HG03432 (cell line): ENCODE results near the gene HCRT.
"Not testable (repeated sequence)": the region's sequence is repeated elsewhere in the genome, so short reads cannot be mapped to it uniquely, and the experiment has no call there.

Experiments
- ATAC-seq: cut with Tn5 transposase; IDR thresholded peaks from one replicate; pipeline ENCODE4 v1.9.1; 2021; ENCODE audit warnings: mild to moderate bottlenecking, moderate library complexity; ENCODE audit not compliant: unreplicated experiment

The HCRT gene, protein sequence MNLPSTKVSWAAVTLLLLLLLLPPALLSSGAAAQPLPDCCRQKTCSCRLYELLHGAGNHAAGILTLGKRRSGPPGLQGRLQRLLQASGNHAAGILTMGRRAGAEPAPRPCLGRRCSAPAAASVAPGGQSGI

DNA sequence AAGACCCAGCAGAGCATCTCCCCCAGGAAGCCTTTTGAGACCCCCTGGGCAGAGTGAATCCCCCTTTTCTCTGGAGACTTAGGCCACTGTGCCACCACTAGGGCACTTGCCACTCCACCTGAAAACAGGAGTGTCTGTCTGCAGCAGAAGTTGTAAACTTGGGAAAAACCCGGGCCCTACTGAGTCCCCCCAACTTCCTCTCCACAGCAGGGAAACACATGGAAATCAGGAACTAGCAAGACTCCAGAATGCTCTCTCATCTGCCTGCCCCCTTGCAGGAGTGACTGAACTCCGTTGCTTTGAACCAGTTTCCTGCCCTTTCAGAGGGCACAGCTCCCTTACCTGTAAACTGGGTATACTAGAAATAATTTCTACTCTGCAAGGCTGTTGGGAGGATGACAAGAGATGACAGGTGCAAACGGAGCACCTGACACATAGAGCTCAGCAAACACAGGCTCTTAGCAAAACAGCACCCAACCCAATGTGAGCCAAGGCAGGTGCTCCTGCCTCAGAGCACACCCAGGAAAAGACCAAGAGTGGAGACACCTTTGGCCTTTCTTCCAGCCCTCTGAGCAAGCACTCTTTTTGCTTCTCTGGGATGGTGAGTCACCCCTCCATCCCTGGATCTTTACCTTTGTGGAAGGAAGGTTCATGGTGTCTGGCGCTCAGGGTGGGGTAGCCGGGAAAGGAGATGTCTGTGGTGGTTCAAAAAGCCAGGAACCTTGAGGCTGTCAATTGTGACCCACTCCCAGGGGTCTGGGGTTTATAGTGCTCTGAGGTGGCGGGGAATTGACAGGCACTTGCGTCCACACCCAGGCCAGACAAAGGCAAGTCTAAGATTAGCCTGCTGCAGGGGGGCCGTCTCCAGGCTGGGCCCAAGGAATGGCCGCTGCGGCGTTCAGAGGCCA, at the start of gene HCRT:
HCRT (minus strand) TSS at position 740 of the 908 bp plus-strand sequence; CDS start at position 653, 87 bp downstream.
- ATAC-seq: no peak

DNA sequence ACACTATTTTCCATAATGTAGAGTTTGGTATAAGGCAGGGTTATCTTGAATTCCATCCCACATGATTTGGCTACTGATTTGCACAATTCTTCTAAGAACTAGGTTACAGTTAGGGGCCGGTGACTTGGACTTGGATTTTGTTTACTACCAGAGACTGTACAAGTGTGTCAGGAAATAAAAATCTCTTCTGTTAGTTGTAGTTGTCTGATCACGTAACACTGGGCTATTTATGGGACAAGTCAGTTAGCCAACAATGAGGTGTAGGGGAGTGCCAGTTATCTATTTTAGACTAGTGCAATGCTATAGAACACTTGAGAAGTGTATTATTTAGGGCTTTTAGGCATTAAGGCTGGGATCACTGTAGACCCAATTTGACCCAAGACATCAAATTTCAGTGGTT, 48.7 kb upstream of the HCRT start:
- ATAC-seq: no peak

DNA sequence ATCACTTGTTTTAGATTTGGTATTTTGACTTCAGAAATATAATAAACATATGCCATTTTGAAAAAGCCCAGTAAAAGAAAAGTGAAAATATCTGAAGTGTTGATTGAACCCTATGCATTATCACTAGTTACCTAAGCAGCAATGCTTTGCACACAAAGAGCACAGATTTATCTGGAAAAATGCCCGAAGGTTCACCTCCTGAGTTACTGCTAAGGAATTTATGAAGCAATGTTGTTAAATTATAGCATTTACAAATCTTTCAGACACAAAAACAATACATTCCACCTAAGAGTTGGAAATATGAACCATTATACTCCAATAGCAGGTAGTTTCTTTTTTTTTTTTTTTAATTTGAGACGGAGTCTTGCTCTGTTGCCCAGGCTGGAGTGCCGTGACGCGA, 47.9 kb upstream of the HCRT start:
- ATAC-seq: no peak

GRCh38 chr17:42230225-42230624, 45.0 kb upstream of the HCRT start:
- no peak for ATAC-seq

DNA sequence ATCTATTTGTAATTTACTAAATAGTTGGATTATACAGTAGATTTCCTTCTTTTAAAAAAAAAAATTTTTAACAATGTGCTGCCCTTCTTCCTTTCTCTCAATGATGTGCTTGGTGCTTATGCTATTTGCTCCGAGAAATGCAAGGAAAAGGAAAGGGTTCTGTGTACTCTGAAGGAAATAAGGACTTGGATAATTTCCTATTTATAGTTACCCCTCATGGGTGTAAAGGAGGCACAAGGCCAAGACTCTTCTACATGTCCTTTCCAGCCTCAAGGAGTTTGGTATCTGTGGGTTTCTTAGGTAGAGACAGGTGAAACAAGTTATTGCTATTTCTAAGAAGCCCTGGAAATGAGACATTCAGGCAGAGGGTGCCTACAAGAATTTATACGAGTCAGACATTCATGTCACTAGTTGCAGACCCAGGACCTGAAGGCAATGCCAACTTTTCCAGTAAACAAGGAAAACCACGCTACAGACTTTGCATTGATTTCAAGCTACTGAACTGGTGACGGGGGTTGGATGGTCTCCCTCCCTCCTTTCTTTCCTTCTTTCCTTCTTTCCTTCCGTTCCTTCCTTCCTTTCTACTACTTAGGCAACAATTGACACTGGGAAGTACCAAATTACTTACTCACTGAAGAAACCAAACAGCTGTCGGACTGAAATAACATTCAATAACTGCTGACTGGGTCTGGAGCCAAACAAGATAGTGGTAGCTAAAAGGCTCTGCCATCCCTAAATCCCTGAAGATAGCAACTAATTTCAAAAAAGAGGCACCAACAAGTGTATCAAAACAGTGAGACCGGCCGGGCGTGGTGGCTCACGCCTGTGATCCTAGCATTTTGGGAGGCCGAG, 42.8 kb upstream of the HCRT start:
- no peak for ATAC-seq

- no peak for ATAC-seq
Measured at GRCh38 chr17:42225646-42226045, 40.4 kb upstream of the HCRT start.

DNA sequence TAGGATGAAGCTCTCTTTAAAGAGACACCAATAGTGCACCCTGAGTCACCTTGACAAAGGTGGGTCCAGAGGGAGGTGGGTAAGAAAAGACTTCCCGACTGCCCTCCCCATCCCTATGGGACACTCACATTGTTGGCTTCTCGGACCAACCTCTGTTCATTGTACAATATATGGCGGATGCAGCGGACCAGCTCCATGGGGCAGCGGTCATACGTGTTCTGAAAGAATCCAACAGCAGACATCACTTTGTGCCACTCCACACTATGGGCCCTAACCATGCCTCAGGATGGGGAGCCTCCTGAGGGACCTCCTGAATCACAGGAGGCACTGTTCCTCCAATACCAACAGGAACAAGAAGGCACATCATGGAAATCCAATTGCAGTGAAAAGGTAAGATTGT, 39.4 kb upstream of the HCRT start:
- no peak for ATAC-seq

DNA sequence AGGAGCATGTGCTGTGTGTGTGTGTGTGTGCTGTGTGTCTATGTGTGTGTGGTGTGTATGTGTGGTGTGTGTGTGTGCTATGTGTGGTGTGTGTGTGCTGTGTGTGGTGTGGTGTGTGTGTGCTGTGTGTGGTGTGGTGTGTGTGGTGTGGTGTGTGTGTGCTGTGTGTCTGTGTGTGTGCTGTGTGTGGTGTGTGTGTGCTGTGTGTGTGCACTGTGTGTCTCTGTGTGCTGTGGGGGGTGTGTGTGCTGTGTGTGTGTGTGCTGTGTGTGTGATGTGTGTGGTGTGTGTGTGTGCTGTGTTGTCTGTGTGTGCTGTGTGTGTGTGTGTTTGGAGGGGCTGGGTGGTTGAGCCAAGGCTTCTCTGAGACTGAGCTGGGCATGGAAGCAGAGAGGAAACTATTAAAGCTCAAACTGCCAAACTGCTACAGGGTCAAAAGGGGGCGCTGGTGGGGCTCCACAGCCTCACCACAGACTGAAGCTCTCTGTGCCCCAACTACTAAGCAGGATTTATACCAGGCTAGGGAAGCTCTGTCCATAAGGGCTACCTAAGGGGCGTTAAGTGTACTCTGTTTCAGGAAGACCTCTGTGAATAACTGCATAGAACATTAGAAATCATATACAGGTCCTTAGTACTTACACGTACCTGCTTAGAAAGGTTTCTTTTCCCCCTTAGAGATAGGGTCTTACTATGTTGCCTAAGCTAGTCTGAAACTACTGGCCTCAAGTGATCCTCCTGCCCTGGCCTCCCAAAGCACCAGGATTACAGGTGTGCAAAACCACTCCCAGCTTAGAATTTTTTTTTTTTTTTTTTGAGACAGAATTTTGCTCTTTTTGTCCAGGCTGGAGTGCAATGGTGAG, 36.9 kb upstream of the HCRT start:
- ATAC-seq: no peak

DNA sequence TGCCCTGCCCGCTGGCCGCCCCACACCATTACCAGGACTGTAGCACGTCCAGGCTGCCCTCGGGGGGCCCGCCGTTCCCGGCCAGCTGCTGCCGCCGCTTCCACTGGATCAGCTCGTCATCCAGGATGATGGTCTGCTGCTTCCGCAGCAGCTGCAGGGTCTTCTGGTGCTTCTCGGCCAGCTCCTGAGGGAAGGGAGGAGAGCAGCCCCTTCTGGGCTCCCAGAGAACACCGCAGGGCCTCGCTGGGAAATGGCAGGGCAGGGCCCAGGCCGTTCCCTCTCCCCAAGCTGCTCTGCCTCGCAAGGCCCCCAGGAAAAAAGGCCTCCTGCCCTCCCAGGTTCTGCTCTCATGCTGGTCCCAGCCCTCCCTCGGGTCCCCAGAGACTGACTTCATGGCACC, 34.0 kb upstream of the HCRT start:
- not testable (repeated sequence) for ATAC-seq

DNA sequence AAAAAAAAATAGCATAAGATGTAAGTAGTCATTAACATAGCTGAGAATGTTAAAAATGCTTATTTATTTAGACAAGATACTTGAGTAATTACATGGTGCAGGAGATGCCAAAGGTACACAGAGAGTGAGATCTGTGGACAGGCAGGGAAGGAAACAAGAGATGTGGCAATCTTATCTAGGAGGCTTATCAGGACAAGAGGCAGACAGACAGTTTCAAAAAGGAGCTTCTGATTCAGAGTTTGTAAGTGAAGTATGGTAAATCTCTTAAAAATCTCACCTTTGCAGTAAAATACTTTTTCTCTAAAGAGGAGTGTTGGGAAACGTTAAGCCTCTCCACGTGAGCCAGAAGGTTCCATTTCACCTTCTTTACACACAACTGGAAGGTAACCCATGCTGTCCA, 28.9 kb upstream of the HCRT start:
- ATAC-seq: no peak

DNA sequence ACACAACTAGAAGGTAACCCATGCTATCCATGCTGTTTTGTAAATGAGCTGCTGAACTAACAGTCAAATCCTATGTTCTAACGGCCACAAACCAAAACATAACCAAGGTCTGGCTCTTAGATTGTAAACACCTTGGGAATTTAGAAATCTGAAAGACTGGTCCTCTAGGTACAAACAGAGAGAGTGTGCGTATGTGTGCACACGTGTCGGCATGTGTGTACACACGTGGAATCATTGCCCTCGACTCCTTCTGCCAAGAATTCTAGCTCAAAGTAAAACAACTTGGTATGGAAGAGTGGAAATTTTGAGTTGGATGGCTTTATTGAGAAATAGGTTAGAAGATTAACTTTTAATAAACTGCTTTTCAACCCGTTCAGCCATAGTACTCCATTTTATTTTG, 27.1 kb upstream of the HCRT start:
- no peak for ATAC-seq

DNA sequence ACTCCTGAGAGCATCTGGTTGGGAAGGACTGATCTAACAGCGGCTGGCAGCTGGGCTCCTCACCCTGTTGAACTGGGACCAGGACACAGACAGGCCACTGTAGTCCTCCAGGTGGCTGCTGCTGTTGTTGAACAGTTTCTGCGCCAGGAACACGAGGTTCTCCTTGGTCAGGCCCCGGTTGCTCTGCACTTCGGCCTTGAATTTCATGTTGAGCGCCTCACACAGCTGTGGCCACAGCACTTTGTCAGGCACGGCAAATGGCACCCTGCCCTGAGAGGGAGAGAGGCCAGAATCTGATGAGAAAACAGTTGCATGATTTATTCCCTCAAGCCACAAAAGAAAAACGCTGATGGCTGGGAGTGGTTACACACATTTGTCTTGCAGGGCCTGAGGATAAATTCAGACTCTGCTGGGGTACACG, 26.7 kb upstream of the HCRT start:
- not testable (repeated sequence) for ATAC-seq

GRCh38 chr17:42210046-42210445, 24.8 kb upstream of the HCRT start:
- no peak for ATAC-seq

DNA sequence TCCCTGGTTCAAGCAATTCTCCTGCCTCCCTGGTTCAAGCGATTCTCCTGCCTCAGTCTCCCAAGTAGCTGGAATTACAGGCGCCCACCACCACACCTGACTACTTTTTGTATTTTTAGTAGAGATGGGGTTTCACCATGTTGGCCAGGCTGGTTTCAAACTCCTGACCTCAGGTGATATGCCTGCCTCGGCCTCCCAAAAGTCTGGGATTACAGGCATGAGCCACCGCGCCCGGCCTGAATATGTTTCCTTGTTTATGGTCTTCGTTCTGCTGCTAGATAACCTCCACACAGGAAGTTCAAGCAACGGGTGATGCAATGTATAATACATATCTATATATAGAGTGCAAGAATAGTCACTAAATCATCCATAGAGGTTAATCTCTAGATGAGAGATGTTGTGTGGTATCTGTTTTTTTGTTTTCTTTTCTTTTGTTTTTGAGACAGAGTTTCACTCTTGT, 20.9 kb upstream of the HCRT start:
- ATAC-seq: not testable (repeated sequence)

GRCh38 chr17:42203354-42203753, 18.1 kb upstream of the HCRT start:
- no peak for ATAC-seq

DNA sequence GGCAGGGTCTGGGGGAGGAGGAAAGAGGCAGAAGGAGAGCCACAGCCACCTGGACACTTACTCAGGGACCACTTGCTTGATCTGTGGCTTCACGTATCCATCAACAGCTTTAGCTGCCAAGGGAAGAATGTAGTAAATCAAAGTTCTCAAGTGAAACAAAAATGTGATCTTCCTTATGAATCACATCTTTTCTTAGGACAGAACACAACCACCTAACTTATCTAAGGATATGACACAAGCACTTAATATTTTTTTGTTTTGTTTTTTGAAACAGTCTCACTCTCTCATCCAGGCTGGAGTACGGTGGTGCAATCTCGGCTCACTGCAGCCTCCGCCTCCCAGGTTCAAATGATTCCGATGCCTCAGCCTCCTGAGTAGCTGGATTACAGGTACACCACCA, 17.4 kb upstream of the HCRT start:
- ATAC-seq: no peak

DNA sequence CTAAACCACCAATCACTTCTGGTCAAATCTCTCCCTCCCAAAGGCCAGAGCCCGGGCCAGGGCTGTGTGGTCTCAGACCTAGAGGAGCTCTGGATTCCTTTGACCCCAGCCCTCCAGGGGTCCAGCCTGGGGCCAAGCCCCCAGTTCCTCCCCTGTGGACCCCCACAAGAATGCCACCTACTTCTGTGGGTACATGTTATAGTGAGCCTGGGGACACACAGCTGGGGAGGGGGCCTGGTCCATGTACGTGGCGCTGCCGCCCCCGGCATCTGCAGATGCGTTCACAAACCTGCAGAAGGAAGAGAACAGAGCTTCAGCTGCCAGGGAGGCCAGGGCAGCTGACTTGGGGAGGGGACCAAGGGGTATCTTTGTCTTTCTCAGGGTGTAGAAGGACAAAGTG, 16.9 kb upstream of the HCRT start:
- no peak for ATAC-seq

DNA sequence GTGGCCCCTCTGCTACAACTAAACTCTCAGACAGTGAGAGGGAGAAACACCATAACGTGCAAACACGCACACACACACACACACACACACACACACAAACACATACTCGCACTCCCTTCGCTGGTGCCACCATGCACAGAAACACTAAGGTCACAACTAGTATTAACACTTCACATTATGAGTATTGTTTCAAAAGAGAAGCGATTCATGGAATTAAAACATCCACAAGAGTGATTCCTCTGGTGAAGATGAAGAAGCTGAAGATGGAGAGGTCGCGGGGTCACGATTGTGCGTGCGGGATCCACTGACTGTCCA, 16.2 kb upstream of the HCRT start:
- ATAC-seq: no peak

DNA sequence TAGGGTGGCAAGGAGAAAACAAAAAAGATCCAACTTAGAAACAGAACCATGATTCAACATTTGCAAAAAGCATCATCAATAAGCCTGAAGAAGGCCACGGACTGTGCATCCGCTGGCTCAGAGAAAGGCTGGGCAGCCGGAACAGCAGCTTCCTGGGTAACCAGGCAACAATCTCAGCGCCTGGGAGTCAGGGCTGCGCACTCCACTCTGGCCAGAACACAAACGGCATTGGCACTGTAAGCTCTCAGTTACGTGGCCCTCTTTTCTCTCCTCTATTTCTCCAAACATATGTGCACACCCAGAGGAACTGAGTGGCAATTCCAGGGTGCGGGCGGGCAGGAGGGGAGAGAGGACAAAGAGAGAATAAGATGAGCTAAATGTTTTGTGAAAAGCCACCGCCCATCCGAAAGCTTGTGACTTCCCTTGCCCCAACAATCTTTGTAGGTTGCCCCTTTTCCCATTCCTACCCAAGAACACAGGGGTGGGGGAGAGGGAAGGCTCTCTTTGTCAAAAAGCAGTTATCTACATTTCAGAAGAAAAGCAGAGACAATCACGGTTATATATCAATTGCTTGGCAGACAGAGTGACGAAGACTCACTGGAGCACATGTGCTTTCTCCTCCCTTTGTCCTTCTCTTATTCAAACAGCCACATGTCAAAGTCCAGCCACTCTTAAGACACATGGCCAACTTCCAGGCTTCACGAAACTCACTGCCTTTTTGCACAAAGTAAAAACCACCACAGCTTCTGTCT, 15.6 kb upstream of the HCRT start:
- no peak for ATAC-seq

DNA sequence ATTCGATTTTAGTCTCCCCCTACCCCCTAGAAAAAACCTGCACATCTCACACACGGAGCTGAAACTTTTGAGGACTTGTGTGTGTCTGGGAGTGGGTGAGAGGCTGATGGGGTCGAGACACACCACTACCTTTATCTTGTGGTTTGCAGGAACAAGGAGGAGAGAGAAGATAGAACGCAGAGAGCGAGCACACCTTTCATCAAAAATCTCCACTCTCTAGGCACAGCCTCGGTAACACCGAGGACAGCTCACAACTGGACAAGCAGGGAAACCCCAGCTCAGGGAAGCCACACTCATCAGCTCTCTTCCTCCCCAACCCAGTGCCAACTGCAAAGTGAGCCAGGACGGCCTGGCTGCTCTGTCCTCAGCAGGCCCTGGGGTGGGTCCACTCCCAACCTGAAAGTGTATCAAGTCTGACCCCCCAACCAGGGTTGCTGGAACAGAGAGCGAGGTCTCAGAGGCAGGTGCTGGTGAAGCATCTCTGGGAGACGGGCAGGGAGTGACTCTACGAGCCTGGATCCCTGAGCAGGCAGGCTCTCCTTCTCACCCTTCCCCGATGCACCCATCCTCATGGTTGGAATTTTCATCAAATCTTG, 14.3 kb upstream of the HCRT start:
- no peak for ATAC-seq
